ENCODE results near the gene TAAR1. TPM values are rescaled to one million over a fixed set of nuclear protein-coding genes. Genes with fewer than 3 reads are reported as not detected.
"Not testable (repeated sequence)": the region's sequence is repeated elsewhere in the genome, so short reads cannot be mapped to it uniquely, and the experiment has no call there.

Gene TAAR1
- total and polyA plus RNA-seq, 2 experiments from 2014 or later = not detected

- no peaks in the 10 kb centered on the region for H3K36me3 ChIP-seq (ENCODE audit: low read depth)
- no peaks in the 10 kb centered on the region for H4K20me1 ChIP-seq (ENCODE audit: insufficient read depth)
- no peak overlapping the region; the same call in 1 of the 2 replicates for H3K27ac ChIP-seq
- H3K4me2 ChIP-seq (ENCODE audit: unreplicated experiment) = peak overlapping the region; percentile 36
- no peak overlapping the region for H3K4me3 ChIP-seq
- DNase-seq = no peak
- 84 to 85% methylated on average over 3 of the region's 3 CpGs for WGBS, 2 experiments (ENCODE audit: low coverage in 1 of 2, low lambda C conversion rate in 2 of 2, missing lambda C conversion rate in 2 of 2)
- peaks cover 4% of the 10 kb centered on the region for H3K9me3 ChIP-seq (ENCODE audit: low read depth)
- peaks cover 34% of the 10 kb centered on the region for H3K4me1 ChIP-seq (ENCODE audit: insufficient read depth)
- no peak overlapping the region; the same call in 1 of the 2 replicates for H2AFZ ChIP-seq
- H3K79me2 ChIP-seq (ENCODE audit: insufficient read depth) = no peaks in the 10 kb centered on the region
- no peaks in the 10 kb centered on the region for H3K27me3 ChIP-seq (replicated peaks; ENCODE audit: insufficient read depth)
- peaks cover 20% of the 10 kb centered on the region for H3F3A ChIP-seq (ENCODE audit: insufficient read depth)
- in situ Hi-C loops (cut with MboI) = no loop called here
- H3K9ac ChIP-seq = no peak overlapping the region
- no peaks in the 10 kb centered on the region for H3K9me2 ChIP-seq (ENCODE audit: insufficient read depth)
- no peak for TF ChIP-seq EZH2phosphoT487 (IDR thresholded peaks at IDR 0.05; ENCODE audit: insufficient read depth, low read depth)
- TF ChIP-seq EZH2 (IDR thresholded peaks at IDR 0.05; ENCODE audit: insufficient read depth, poor library complexity, severe bottlenecking) = no peak
These were observed 27.5 kb upstream of the TAAR1 start for GRCh38 chr6:132686531-132686930.

GRCh38 chr6:132685009-132685408, 26.0 kb upstream of the TAAR1 start:
- no peak overlapping the region for H3K9ac ChIP-seq
- peaks cover 20% of the 10 kb centered on the region for H3F3A ChIP-seq (ENCODE audit: insufficient read depth)
- no peak overlapping the region for H2AFZ ChIP-seq
- peak overlapping the region; percentile 56 for H3K4me2 ChIP-seq (ENCODE audit: unreplicated experiment)
- no peak for DNase-seq
- no peak overlapping the region for H3K27ac ChIP-seq
- TF ChIP-seq EZH2phosphoT487 (IDR thresholded peaks at IDR 0.05; ENCODE audit: insufficient read depth, low read depth) = no peak
- no peak for TF ChIP-seq EZH2 (IDR thresholded peaks at IDR 0.05; ENCODE audit: insufficient read depth, poor library complexity, severe bottlenecking)
- H3K79me2 ChIP-seq (ENCODE audit: insufficient read depth) = no peaks in the 10 kb centered on the region
- H3K27me3 ChIP-seq (replicated peaks; ENCODE audit: insufficient read depth) = no peaks in the 10 kb centered on the region
- 92 to 93% methylated on average over 3 of the region's 3 CpGs for WGBS, 2 experiments (ENCODE audit: low coverage in 1 of 2, low lambda C conversion rate in 2 of 2, missing lambda C conversion rate in 2 of 2)
- no peaks in the 10 kb centered on the region for H3K9me2 ChIP-seq (ENCODE audit: insufficient read depth)
- H3K4me3 ChIP-seq = no peak overlapping the region
- H3K36me3 ChIP-seq (ENCODE audit: low read depth) = no peaks in the 10 kb centered on the region
- H4K20me1 ChIP-seq (ENCODE audit: insufficient read depth) = no peaks in the 10 kb centered on the region
- H3K4me1 ChIP-seq (ENCODE audit: insufficient read depth) = peaks cover 34% of the 10 kb centered on the region
- H3K9me3 ChIP-seq (ENCODE audit: low read depth) = peaks cover 4% of the 10 kb centered on the region
- in situ Hi-C loops (cut with MboI) = no loop called here

GRCh38 chr6:132684272-132684671, 25.3 kb upstream of the TAAR1 start:
- H3K4me2 ChIP-seq (ENCODE audit: unreplicated experiment) = peak overlapping the region; percentile 56
- H4K20me1 ChIP-seq (ENCODE audit: insufficient read depth) = no peaks in the 10 kb centered on the region
- no peak overlapping the region for H3K9ac ChIP-seq
- WGBS, 2 experiments (ENCODE audit: low coverage in 1 of 2, low lambda C conversion rate in 2 of 2, missing lambda C conversion rate in 2 of 2) = 47 to 49% methylated on average over 6 of the region's 6 CpGs
- H3K79me2 ChIP-seq (ENCODE audit: insufficient read depth) = no peaks in the 10 kb centered on the region
- DNase-seq = peak; percentile 30
- peaks cover 4% of the 10 kb centered on the region for H3K9me3 ChIP-seq (ENCODE audit: low read depth)
- H3K9me2 ChIP-seq (ENCODE audit: insufficient read depth) = no peaks in the 10 kb centered on the region
- H3K4me3 ChIP-seq = peak overlapping the region; percentile 17; the same call in 1 of the 2 replicates
- peaks cover 20% of the 10 kb centered on the region for H3F3A ChIP-seq (ENCODE audit: insufficient read depth)
- H3K36me3 ChIP-seq (ENCODE audit: low read depth) = no peaks in the 10 kb centered on the region
- in situ Hi-C loops (cut with MboI) = no loop called here
- H2AFZ ChIP-seq = 0 out of 2 replicates have a peak overlapping the region, but pooled peaks have one; percentile 20
- peaks cover 34% of the 10 kb centered on the region for H3K4me1 ChIP-seq (ENCODE audit: insufficient read depth)
- no peaks in the 10 kb centered on the region for H3K27me3 ChIP-seq (replicated peaks; ENCODE audit: insufficient read depth)
- no peak for TF ChIP-seq EZH2phosphoT487 (IDR thresholded peaks at IDR 0.05; ENCODE audit: insufficient read depth, low read depth)
- no peak for TF ChIP-seq EZH2 (IDR thresholded peaks at IDR 0.05; ENCODE audit: insufficient read depth, poor library complexity, severe bottlenecking)
- peak overlapping the region; percentile 53 for H3K27ac ChIP-seq

GRCh38 chr6:132683543-132683942, 24.6 kb upstream of the TAAR1 start:
- peaks cover 20% of the 10 kb centered on the region for H3F3A ChIP-seq (ENCODE audit: insufficient read depth)
- peaks cover 4% of the 10 kb centered on the region for H3K9me3 ChIP-seq (ENCODE audit: low read depth)
- peak overlapping the region; percentile 17; the same call in 1 of the 2 replicates for H3K4me3 ChIP-seq
- H3K27me3 ChIP-seq (replicated peaks; ENCODE audit: insufficient read depth) = no peaks in the 10 kb centered on the region
- peaks cover 34% of the 10 kb centered on the region for H3K4me1 ChIP-seq (ENCODE audit: insufficient read depth)
- H3K4me2 ChIP-seq (ENCODE audit: unreplicated experiment) = peak overlapping the region; percentile 56
- no peaks in the 10 kb centered on the region for H3K36me3 ChIP-seq (ENCODE audit: low read depth)
- H3K79me2 ChIP-seq (ENCODE audit: insufficient read depth) = no peaks in the 10 kb centered on the region
- no peaks in the 10 kb centered on the region for H3K9me2 ChIP-seq (ENCODE audit: insufficient read depth)
- in situ Hi-C loops (cut with MboI) = no loop called here
- DNase-seq = peak; percentile 85
- H4K20me1 ChIP-seq (ENCODE audit: insufficient read depth) = no peaks in the 10 kb centered on the region
- H3K27ac ChIP-seq = peak overlapping the region; percentile 53
- TF ChIP-seq EZH2 (IDR thresholded peaks at IDR 0.05; ENCODE audit: insufficient read depth, poor library complexity, severe bottlenecking) (no peak), EZH2phosphoT487 (IDR thresholded peaks at IDR 0.05; ENCODE audit: insufficient read depth, low read depth) (no peak)
- peak overlapping the region; percentile 20; the same call in 1 of the 2 replicates for H2AFZ ChIP-seq
- 48 to 56% methylated on average over 6 of the region's 6 CpGs for WGBS, 2 experiments (ENCODE audit: low coverage in 1 of 2, low lambda C conversion rate in 2 of 2, missing lambda C conversion rate in 2 of 2)
- H3K9ac ChIP-seq = no peak overlapping the region; the same call in 1 of the 2 replicates

GRCh38 chr6:132679094-132679493, 20.1 kb upstream of the TAAR1 start:
- H3K9me3 ChIP-seq (ENCODE audit: low read depth); H4K20me1 ChIP-seq (ENCODE audit: insufficient read depth); DNase-seq; H2AFZ ChIP-seq; H3K36me3 ChIP-seq (ENCODE audit: low read depth); in situ Hi-C loops (cut with MboI); H3K4me3 ChIP-seq; H3K4me2 ChIP-seq (ENCODE audit: unreplicated experiment); H3K27me3 ChIP-seq (replicated peaks; ENCODE audit: insufficient read depth); H3K9ac ChIP-seq; H3K9me2 ChIP-seq (ENCODE audit: insufficient read depth); H3K79me2 ChIP-seq (ENCODE audit: insufficient read depth); H3K27ac ChIP-seq: not testable (repeated sequence)
- Histone ChIP-seq H3K4me1 (ENCODE audit: insufficient read depth) (peaks cover 11% of the 10 kb centered on the region), H3F3A (ENCODE audit: insufficient read depth) (peaks cover 10% of the 10 kb centered on the region)

All from GM23248 (cell line).